ENCODE measurements around the gene HEXD. TPM values are rescaled to one million over a fixed set of nuclear protein-coding genes. Genes with fewer than 3 reads are reported as not detected.

The HEXD gene
- total and polyA plus RNA-seq, 11 donors = 9.9 to 24.1 (median 15.1) TPM

- H3K9me3 ChIP-seq = no peaks in the 10 kb centered on the region
- TF ChIP-seq CTCF (IDR thresholded peaks at IDR 0.05) (no peak), POLR2A (IDR thresholded peaks at IDR 0.05) (no peak)
- H3K4me3 ChIP-seq = no peak overlapping the region
- intact Hi-C loops (cut with DNase I) = loop anchor here in 1 of 10 donors (10.0 kb wide), 1 partner anchor 201 kb away; no protein-coding TSS in a partner anchor
- H3K27me3 ChIP-seq = no peaks in the 10 kb centered on the region
- ATAC-seq = no peak
- peaks cover 0 to 11% (median 2%) of the 10 kb centered on the region in 12 donors for H3K4me1 ChIP-seq
- DNase-seq = peak in 1 of 5 donors; percentile 5
- WGBS, 4 donors = 93 to 96% (median 95%) methylated on average over 14 of the region's 14 CpGs
- no peak overlapping the region for H3K27ac ChIP-seq
- H3K36me3 ChIP-seq = peaks cover 0 to 32% (median 24%) of the 10 kb centered on the region in 9 donors
Observed at GRCh38 chr17:82406131-82406671, 11.9 kb upstream of the HEXD start.

- DNase-seq (peak in 4 of 5 donors; percentile 48 to 75 (median 59)), ATAC-seq (peak; percentile 77 to 96 (median 92))
- peaks cover 0 to 25% (median 16%) of the 10 kb centered on the region in 9 donors for H3K36me3 ChIP-seq
- 43 to 59% (median 53%) methylated on average over 13 of the region's 13 CpGs for WGBS, 4 donors
- peak overlapping the region in 6 of 12 donors; percentile 4 to 68 (median 38) for H3K27ac ChIP-seq
- intact Hi-C loops (cut with DNase I) = loop anchor here in 1 of 10 donors (10.0 kb wide), 1 partner anchor 202 kb away; no protein-coding TSS in a partner anchor
- H3K4me3 ChIP-seq = no peak overlapping the region
- no peak for TF ChIP-seq POLR2A (IDR thresholded peaks at IDR 0.05)
- TF ChIP-seq CTCF (IDR thresholded peaks at IDR 0.05) = no peak
- no peaks in the 10 kb centered on the region for H3K9me3 ChIP-seq
- peaks cover 0 to 11% (median 0%) of the 10 kb centered on the region in 12 donors for H3K4me1 ChIP-seq
- no peaks in the 10 kb centered on the region for H3K27me3 ChIP-seq
Observed at GRCh38 chr17:82407255-82407654, 10.9 kb upstream of the HEXD start.

GRCh38 chr17:82408288-82408937 lies 9.7 kb upstream of the HEXD start:
- Histone ChIP-seq H3K36me3 (peaks cover 0 to 18% (median 6%) of the 10 kb centered on the region in 9 donors), H3K4me3 (no peak overlapping the region), H3K9me3 (no peaks in the 10 kb centered on the region), H3K27ac (no peak overlapping the region), H3K4me1 (peaks cover 0 to 16% (median 0%) of the 10 kb centered on the region in 12 donors), H3K27me3 (no peaks in the 10 kb centered on the region)
- TF ChIP-seq CTCF (IDR thresholded peaks at IDR 0.05) (no peak), POLR2A (IDR thresholded peaks at IDR 0.05) (no peak)
- intact Hi-C loops (cut with DNase I) = loop anchor here in 1 of 10 donors (10.0 kb wide), 1 partner anchor 204 kb away; no protein-coding TSS in a partner anchor
- peak in 1 of 5 donors; percentile 11 for DNase-seq
- ATAC-seq = no peak
- WGBS, 4 donors = 90 to 92% (median 91%) methylated on average over 9 to 15 of the region's 15 CpGs

- Histone ChIP-seq H3K9me3 (no peaks in the 10 kb centered on the region), H3K27me3 (no peaks in the 10 kb centered on the region), H3K36me3 (peaks cover 0 to 18% (median under 1%) of the 10 kb centered on the region in 9 donors), H3K27ac (no peak overlapping the region), H3K4me3 (no peak overlapping the region), H3K4me1 (peaks cover 0 to 16% (median 0%) of the 10 kb centered on the region in 12 donors)
- DNase-seq (peak in 1 of 5 donors; percentile 4), ATAC-seq (no peak)
- 94 to 96% (median 95%) methylated on average over 14 to 21 of the region's 21 CpGs for WGBS, 4 donors
- no peak for TF ChIP-seq POLR2A (IDR thresholded peaks at IDR 0.05)
- no peak for TF ChIP-seq CTCF (IDR thresholded peaks at IDR 0.05)
- intact Hi-C loops (cut with DNase I) = loop anchor here in 1 of 10 donors (10.0 kb wide), 1 partner anchor 204 kb away; no protein-coding TSS in a partner anchor
Observed at GRCh38 chr17:82408938-82409318, 9.2 kb upstream of the HEXD start.
